H9 (cell line): Measurements from ENCODE around the gene CWC25. TPM values are rescaled to one million over a fixed set of nuclear protein-coding genes. Genes with fewer than 3 reads are reported as not detected.

Experiments used
- DNase-seq: peaks from one replicate; pipeline ENCODE4 v3.0.0-alpha.2; 2017
- H2AFZ ChIP-seq: one replicate; pipeline ENCODE4 v1.6.1; 2013; ENCODE audit warnings: mild to moderate bottlenecking, low read length, control low read depth, moderate library complexity
- H2AK5ac ChIP-seq: 2 replicates; pipeline ENCODE4 v1.6.1; 2013; ENCODE audit warnings: low read length, control low read depth, mixed read lengths; ENCODE audit not compliant: insufficient read length
- H2BK120ac ChIP-seq: one replicate; pipeline ENCODE4 v1.6.1; 2013; ENCODE audit warnings: low read depth, mild to moderate bottlenecking, low read length, control low read depth, inconsistent platforms; ENCODE audit not compliant: poor library complexity, severe bottlenecking
- H2BK12ac ChIP-seq: 2 replicates; pipeline ENCODE4 v1.6.1; 2013; ENCODE audit warnings: low read length, control low read depth, mixed read lengths, low read depth; ENCODE audit not compliant: insufficient read length
- H2BK15ac ChIP-seq: 2 replicates; pipeline ENCODE4 v1.6.1; 2013; ENCODE audit warnings: low read depth, low read length, control low read depth
- H2BK20ac ChIP-seq: one replicate; pipeline ENCODE4 v1.6.1; 2013; ENCODE audit warnings: low read depth, mild to moderate bottlenecking, low read length, control low read depth, inconsistent platforms; ENCODE audit not compliant: poor library complexity, severe bottlenecking
- H2BK5ac ChIP-seq: 2 replicates; pipeline ENCODE4 v1.6.1; 2013; ENCODE audit warnings: low read length, control low read depth, mixed read lengths; ENCODE audit not compliant: insufficient read length
- H3K14ac ChIP-seq: 2 replicates; pipeline ENCODE4 v1.6.1; 2013; ENCODE audit warnings: low read length, control low read depth; ENCODE audit not compliant: insufficient read depth
- H3K18ac ChIP-seq: 2 replicates; pipeline ENCODE4 v1.6.1; 2013; ENCODE audit warnings: low read depth, mild to moderate bottlenecking, mixed read lengths, low read length, control low read depth; ENCODE audit not compliant: insufficient read length
- H3K23ac ChIP-seq: 2 replicates; pipeline ENCODE4 v1.6.1; 2013; ENCODE audit warnings: low read length, control low read depth, mixed read lengths, low read depth; ENCODE audit not compliant: insufficient read length
- H3K23me2 ChIP-seq: 2 replicates; pipeline ENCODE4 v1.6.1; 2013; ENCODE audit warnings: low read depth, mild to moderate bottlenecking, mixed read lengths, low read length, control low read depth; ENCODE audit not compliant: insufficient read length, poor library complexity, severe bottlenecking
- H3K27ac ChIP-seq: 2 replicates; pipeline ENCODE4 v1.5.1; 2013; ENCODE audit warnings: low read length, control low read depth, mixed read lengths, low read depth; ENCODE audit not compliant: insufficient read length
- H3K27me3 ChIP-seq: 2 replicates; pipeline ENCODE4 v1.6.1; 2013; ENCODE audit warnings: low read length, control low read depth, inconsistent platforms; ENCODE audit not compliant: insufficient read depth
- H3K4ac ChIP-seq: 2 replicates; pipeline ENCODE4 v1.6.1; 2013; ENCODE audit warnings: low read depth, mild to moderate bottlenecking, control low read depth, inconsistent platforms, low read length, moderate library complexity
- H3K4me1 ChIP-seq: 2 replicates; pipeline ENCODE4 v1.6.1; 2013; ENCODE audit warnings: low read length, control low read depth, inconsistent platforms; ENCODE audit not compliant: insufficient read depth
- H3K4me2 ChIP-seq: 2 replicates; pipeline ENCODE4 v1.6.1; 2013; ENCODE audit warnings: low read length, control low read depth, mixed read lengths; ENCODE audit not compliant: insufficient read length, insufficient read depth
- H3K56ac ChIP-seq: 2 replicates; pipeline ENCODE4 v1.6.1; 2013; ENCODE audit warnings: low read depth, mild to moderate bottlenecking, mixed read lengths, low read length, control low read depth; ENCODE audit not compliant: insufficient read length
- H3K79me1 ChIP-seq: 2 replicates; pipeline ENCODE4 v1.6.1; 2013; ENCODE audit warnings: low read depth, mild to moderate bottlenecking, moderate library complexity, low read length, control low read depth, inconsistent platforms; ENCODE audit not compliant: insufficient read depth, poor library complexity, severe bottlenecking
- H3K79me2 ChIP-seq: 2 replicates; pipeline ENCODE4 v1.6.1; 2013; ENCODE audit warnings: low read length, control low read depth, inconsistent platforms; ENCODE audit not compliant: insufficient read depth
- H3K9ac ChIP-seq: 2 replicates; pipeline ENCODE4 v1.6.1; 2013; ENCODE audit warnings: low read length, control low read depth, mixed read lengths; ENCODE audit not compliant: insufficient read length; ENCODE audit errors: extremely low read depth
- H3K9me3 ChIP-seq: one replicate; pipeline ENCODE4 v1.6.1; 2013; ENCODE audit warnings: low read depth, low read length, inconsistent platforms; ENCODE audit not compliant: control insufficient read depth
- H3T11ph ChIP-seq: one replicate; pipeline ENCODE4 v1.6.1; 2013; ENCODE audit warnings: mild to moderate bottlenecking, low read length, control low read depth, inconsistent platforms
- H4K20me1 ChIP-seq: one replicate; pipeline ENCODE4 v1.6.1; 2013; ENCODE audit not compliant: control insufficient read depth, insufficient read length, insufficient read depth
- H4K5ac ChIP-seq: 2 replicates; pipeline ENCODE4 v1.6.1; 2013; ENCODE audit warnings: low read depth, mild to moderate bottlenecking, mixed read lengths, low read length, control low read depth; ENCODE audit not compliant: insufficient read length
- H4K8ac ChIP-seq: replicated peaks from 2 replicates; pipeline ENCODE4 v1.6.1; 2013; ENCODE audit warnings: low read length, control low read depth, mixed read lengths, low read depth; ENCODE audit not compliant: insufficient read length
- H4K91ac ChIP-seq: 2 replicates; pipeline ENCODE4 v1.6.1; 2013; ENCODE audit warnings: low read depth, mild to moderate bottlenecking, moderate library complexity, mixed read lengths, low read length, control low read depth; ENCODE audit not compliant: insufficient read length
- H3K27ac Mint-ChIP-seq, 3 experiments: 2 replicates in 2 of 3; 3 replicates in 1 of 3; pipeline ENCODE4 v1.8.0; 2020 to 2021; ENCODE audit warnings: mixed read lengths in 3 of 3, mild to moderate bottlenecking in 1 of 3, moderate library complexity in 1 of 3
- H3K27me3 Mint-ChIP-seq: 2 replicates; pipeline ENCODE4 v1.8.0; 2021; ENCODE audit warnings: low read depth, mild to moderate bottlenecking, moderate library complexity, mixed read lengths
- H3K36me3 Mint-ChIP-seq, 3 experiments: 2 replicates in 2 of 3; 3 replicates in 1 of 3; pipeline ENCODE4 v1.8.0; 2020 to 2021; ENCODE audit warnings: low read depth in 3 of 3, mixed read lengths in 3 of 3; ENCODE audit not compliant: insufficient read depth in 1 of 3
- H3K4me1 Mint-ChIP-seq, 2 experiments: 2 replicates each; pipeline ENCODE4 v1.8.0; 2020; ENCODE audit warnings: mixed read lengths in 2 of 2
- H3K4me3 Mint-ChIP-seq, 2 experiments: 2 replicates in 1 of 2; 3 replicates in 1 of 2; pipeline ENCODE4 v1.8.0; 2020 to 2021; ENCODE audit warnings: mild to moderate bottlenecking in 2 of 2, mixed read lengths in 2 of 2, moderate library complexity in 1 of 2
- H3K9me3 Mint-ChIP-seq, 2 experiments: 2 replicates in 1 of 2; 3 replicates in 1 of 2; pipeline ENCODE4 v1.8.0; 2020; ENCODE audit warnings: mild to moderate bottlenecking in 2 of 2, mixed read lengths in 2 of 2, moderate library complexity in 1 of 2
- CTCF ChIP-seq: fragments of 200-600 bp; sonication (generic); conservative IDR thresholded peaks from 3 replicates; pipeline ENCODE4 v1.8.0; 2021; ENCODE audit warnings: antibody characterized with exemption, mild to moderate bottlenecking
- WGBS: extraction: QIAGEN DNeasy Blood & Tissue Kit; methylation state at CpG from one replicate; pipeline ENCODE4 v1.1.7; 2013; ENCODE audit warnings: missing lambda C conversion rate, low lambda C conversion rate, mixed read lengths; ENCODE audit not compliant: insufficient read length; ENCODE audit errors: extremely low coverage; 5-methylcytosine and 5-hydroxymethylcytosine counted together
- total RNA-seq: library from RNA; stranded (reverse); gene quantifications from 2 replicates; pipeline ENCODE4 v1.2.1, GENCODE V29; 2021

Gene CWC25
- total RNA-seq, 1 experiment from 2014 or later: 15.9 TPM

GRCh38 chr17:38870259-38871165 is 45.4 kb upstream of the CWC25 start:
- no peak overlapping the region for H3K4ac ChIP-seq
- H4K8ac ChIP-seq: no peak overlapping the region
- no peaks in the 10 kb centered on the region; the same call in 1 of the 2 replicates for H3K4me1 ChIP-seq
- H3K14ac ChIP-seq: peak overlapping the region; percentile 84
- H4K91ac ChIP-seq: no peak overlapping the region
- H2AFZ ChIP-seq: no peak overlapping the region
- H3K27ac Mint-ChIP-seq: peak overlapping the region; percentile 91 to 98 (median 94)
- H3K79me1 ChIP-seq: no peaks in the 10 kb centered on the region
- no peak overlapping the region for H3K27ac ChIP-seq
- no peak overlapping the region for H2AK5ac ChIP-seq
- H3K9me3 Mint-ChIP-seq: peaks cover 3 to 8% of the 10 kb centered on the region in 2 experiments; a peak in 2 of 5 replicates
- no peak overlapping the region for H2BK5ac ChIP-seq
- peak overlapping the region; percentile 94 for H3K4me2 ChIP-seq
- no peak overlapping the region for H2BK120ac ChIP-seq
- H3K79me2 ChIP-seq: peaks cover 34% of the 10 kb centered on the region; the same call in 1 of the 2 replicates
- peak; percentile 74 for DNase-seq
- H3K18ac ChIP-seq: peak overlapping the region; percentile 85
- H4K5ac ChIP-seq: no peak overlapping the region
- H3K4me1 Mint-ChIP-seq: peaks cover 33 to 50% of the 10 kb centered on the region in 2 experiments
- no peaks in the 10 kb centered on the region for H3K9me3 ChIP-seq
- no peak overlapping the region for H3K23ac ChIP-seq
- WGBS: no CpG with 5 or more reads among the region's 56 CpGs
- no peak overlapping the region for H3T11ph ChIP-seq
- TF ChIP-seq CTCF: no peak
- H4K20me1 ChIP-seq: peaks cover 2% of the 10 kb centered on the region
- H3K9ac ChIP-seq: peak overlapping the region; percentile 83
- peak overlapping the region; percentile 98 to 99 for H3K4me3 Mint-ChIP-seq
- no peaks in the 10 kb centered on the region for H3K27me3 ChIP-seq
- H3K27me3 Mint-ChIP-seq: peaks cover 3% of the 10 kb centered on the region; the same call in 1 of the 2 replicates
- H3K23me2 ChIP-seq: peaks cover 22% of the 10 kb centered on the region
- no peak overlapping the region for H2BK15ac ChIP-seq
- no peak overlapping the region for H2BK20ac ChIP-seq
- no peak overlapping the region for H3K56ac ChIP-seq
- H2BK12ac ChIP-seq: no peak overlapping the region
- peaks cover 0 to 7% (median 2%) of the 10 kb centered on the region in 3 experiments; a peak in 4 of 7 replicates for H3K36me3 Mint-ChIP-seq
